Measurements from ENCODE around the gene HDLBP. TPM values are rescaled to one million over a fixed set of nuclear protein-coding genes. Genes with fewer than 3 reads are reported as not detected.

HDLBP gene
- total and polyA plus RNA-seq, 2 of the 4 experiments (the other 2 are of a cell fraction) = 648 to 1,165 TPM

GRCh38 chr2:241214209-241214608 is 101.3 kb downstream of the HDLBP start:
- Histone ChIP-seq H3K14ac (replicated peaks; ENCODE audit: low read depth, low read length) (no peak overlapping the region), H3K4ac (ENCODE audit: low read depth, low read length) (no peak overlapping the region), H3K9me1 (ENCODE audit: insufficient read depth, low read length) (peaks cover 2% of the 10 kb centered on the region; the same call in 1 of the 2 replicates), H2BK20ac (ENCODE audit: low read depth, low read length) (no peak overlapping the region), H3K56ac (ENCODE audit: extremely low read depth, insufficient read depth, low read length) (no peak overlapping the region), H3K23ac (ENCODE audit: low read depth, low read length) (no peak overlapping the region), H3K9ac (ENCODE audit: low read depth, low read length) (no peak overlapping the region), H3K27me3 (ENCODE audit: control insufficient read depth, insufficient read depth, low read length) (peaks cover 24% of the 10 kb centered on the region; the same call in 1 of the 2 replicates), H2BK120ac (ENCODE audit: low read depth, low read length) (no peak overlapping the region), H3K4me2 (ENCODE audit: low read depth, low read length) (no peak overlapping the region), H4K5ac (ENCODE audit: low read depth, low read length) (no peak overlapping the region), H2BK15ac (ENCODE audit: low read depth, low read length) (no peak overlapping the region), H3K9me3 (ENCODE audit: control insufficient read depth, insufficient read depth, low read length) (no peaks in the 10 kb centered on the region), H3K36me3 (ENCODE audit: control insufficient read depth, insufficient read depth, low read length) (no peaks in the 10 kb centered on the region), H4K91ac (ENCODE audit: insufficient read depth, low read depth, low read length) (no peak overlapping the region), H3K4me3 (ENCODE audit: insufficient read depth, low read depth, low read length) (no peak overlapping the region), H2AK5ac (ENCODE audit: low read depth, low read length) (no peak overlapping the region), H4K8ac (ENCODE audit: low read depth in 2 of 2, low read length in 2 of 2) (no peak overlapping the region), H3K4me1 (ENCODE audit: control insufficient read depth, insufficient read depth, low read length) (peaks cover 4% of the 10 kb centered on the region; the same call in 1 of the 2 replicates), H3K27ac (ENCODE audit: insufficient read depth, low read length) (no peak overlapping the region), H2BK5ac (ENCODE audit: low read depth, low read length, poor library complexity, severe bottlenecking) (no peak overlapping the region), H2AK9ac (replicated peaks; ENCODE audit: low read depth, low read length, poor library complexity) (no peak overlapping the region), H2AFZ (replicated peaks; ENCODE audit: low read length, poor library complexity) (no peak overlapping the region), H3K18ac (ENCODE audit: low read depth, low read length) (no peak overlapping the region), H3K79me1 (ENCODE audit: low read depth in 1 of 2, low read length in 2 of 2) (peaks cover 0 to 7% of the 10 kb centered on the region in 2 experiments; a peak in 1 of 4 replicates), H4K20me1 (ENCODE audit: insufficient read depth, low read length) (peaks cover 4% of the 10 kb centered on the region; the same call in 1 of the 2 replicates)
- DNase-seq (no peak), ATAC-seq (ENCODE audit: low read depth) (no peak)
- whole genome bisulfite sequencing, 2 experiments (ENCODE audit: extremely low coverage in 2 of 2, insufficient read length in 1 of 2) = 0% methylated on average over 1 of the region's 10 CpGs; no CpG with 5 or more reads in 1 of the 2 experiments
- BruUV-seq (replicated peaks) = no TSS peak
- CTCF ChIA-PET = no interaction called here
- in situ Hi-C loops (cut with MboI; ENCODE audit: low sequenced_read_pairs) = no loop called here
- POLR2A ChIA-PET (ENCODE audit: unreplicated experiment) = no interaction called here
- dilution Hi-C loops (cut with HindIII; ENCODE audit: low sequenced_read_pairs, unreplicated experiment) = no loop called here
- intact Hi-C loops (cut with micrococcal nuclease) = no loop called here
- TF ChIP-seq MAZ (IDR thresholded peaks at IDR 0.05; ENCODE audit: borderline replicate concordance, low read depth, low read length) = no peak
- TF ChIP-seq SMC3 (IDR thresholded peaks at IDR 0.05; ENCODE audit: low read depth, low read length) = no peak
- TF ChIP-seq MXI1 (IDR thresholded peaks at IDR 0.05; ENCODE audit: borderline replicate concordance, low read depth, low read length) = no peak
- TF ChIP-seq BHLHE40 (IDR thresholded peaks at IDR 0.05; ENCODE audit: low read depth, low read length) = no peak
- no peak for TF ChIP-seq RFX5 (IDR thresholded peaks at IDR 0.05; ENCODE audit: low read depth, low read length)
- no peak for TF ChIP-seq CHD1 (IDR thresholded peaks at IDR 0.05; ENCODE audit: low read depth, low read length)
- no peak for TF ChIP-seq POLR2A (IDR thresholded peaks at IDR 0.05; ENCODE audit: low read depth, low read length)
- no peak for TF ChIP-seq FOS (IDR thresholded peaks at IDR 0.05; ENCODE audit: low read depth, low read length)
- TF ChIP-seq USF2 (IDR thresholded peaks at IDR 0.05; ENCODE audit: low read depth, low read length) = no peak
- no peak for TF ChIP-seq NFE2L2 (IDR thresholded peaks at IDR 0.05; ENCODE audit: low read depth, low read length)
- TF ChIP-seq RCOR1 (IDR thresholded peaks at IDR 0.05; ENCODE audit: insufficient replicate concordance, low read length) = no peak
- TF ChIP-seq, protein P1, sequence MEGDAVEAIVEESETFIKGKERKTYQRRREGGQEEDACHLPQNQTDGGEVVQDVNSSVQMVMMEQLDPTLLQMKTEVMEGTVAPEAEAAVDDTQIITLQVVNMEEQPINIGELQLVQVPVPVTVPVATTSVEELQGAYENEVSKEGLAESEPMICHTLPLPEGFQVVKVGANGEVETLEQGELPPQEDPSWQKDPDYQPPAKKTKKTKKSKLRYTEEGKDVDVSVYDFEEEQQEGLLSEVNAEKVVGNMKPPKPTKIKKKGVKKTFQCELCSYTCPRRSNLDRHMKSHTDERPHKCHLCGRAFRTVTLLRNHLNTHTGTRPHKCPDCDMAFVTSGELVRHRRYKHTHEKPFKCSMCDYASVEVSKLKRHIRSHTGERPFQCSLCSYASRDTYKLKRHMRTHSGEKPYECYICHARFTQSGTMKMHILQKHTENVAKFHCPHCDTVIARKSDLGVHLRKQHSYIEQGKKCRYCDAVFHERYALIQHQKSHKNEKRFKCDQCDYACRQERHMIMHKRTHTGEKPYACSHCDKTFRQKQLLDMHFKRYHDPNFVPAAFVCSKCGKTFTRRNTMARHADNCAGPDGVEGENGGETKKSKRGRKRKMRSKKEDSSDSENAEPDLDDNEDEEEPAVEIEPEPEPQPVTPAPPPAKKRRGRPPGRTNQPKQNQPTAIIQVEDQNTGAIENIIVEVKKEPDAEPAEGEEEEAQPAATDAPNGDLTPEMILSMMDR (conservative IDR thresholded peaks at IDR 0.05; ENCODE audit: low read depth, low read length) = no peak
- no peak for TF ChIP-seq CEBPB (IDR thresholded peaks at IDR 0.05; ENCODE audit: low read depth, low read length)
- TF ChIP-seq, protein P2, sequence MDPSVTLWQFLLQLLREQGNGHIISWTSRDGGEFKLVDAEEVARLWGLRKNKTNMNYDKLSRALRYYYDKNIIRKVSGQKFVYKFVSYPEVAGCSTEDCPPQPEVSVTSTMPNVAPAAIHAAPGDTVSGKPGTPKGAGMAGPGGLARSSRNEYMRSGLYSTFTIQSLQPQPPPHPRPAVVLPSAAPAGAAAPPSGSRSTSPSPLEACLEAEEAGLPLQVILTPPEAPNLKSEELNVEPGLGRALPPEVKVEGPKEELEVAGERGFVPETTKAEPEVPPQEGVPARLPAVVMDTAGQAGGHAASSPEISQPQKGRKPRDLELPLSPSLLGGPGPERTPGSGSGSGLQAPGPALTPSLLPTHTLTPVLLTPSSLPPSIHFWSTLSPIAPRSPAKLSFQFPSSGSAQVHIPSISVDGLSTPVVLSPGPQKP (IDR thresholded peaks at IDR 0.05; ENCODE audit: borderline replicate concordance, low read depth, low read length) = no peak
- no peak for TF ChIP-seq MAFK (IDR thresholded peaks at IDR 0.05; ENCODE audit: low read depth, low read length)
- TF ChIP-seq RAD21 (IDR thresholded peaks at IDR 0.05; ENCODE audit: low read length) = no peak
